Left kidney (tissue), 2 donors: ENCODE results near the gene TXNIP. TPM values are rescaled to one million over a fixed set of nuclear protein-coding genes. Genes with fewer than 3 reads are reported as not detected.

Source experiments
- DNase-seq: peaks from one replicate; pipeline ENCODE4 v3.0.0-alpha.2; 2013
- polyA plus RNA-seq: library from polyadenylated mRNA; unstranded; fragments of 120-200 nt; gene quantifications from one replicate; pipeline ENCODE4 v1.2.1, GENCODE V29; 2013; ENCODE audit not compliant: insufficient read length

Gene TXNIP
- polyA plus RNA-seq, 1 donor, result 360 TPM

DNA sequence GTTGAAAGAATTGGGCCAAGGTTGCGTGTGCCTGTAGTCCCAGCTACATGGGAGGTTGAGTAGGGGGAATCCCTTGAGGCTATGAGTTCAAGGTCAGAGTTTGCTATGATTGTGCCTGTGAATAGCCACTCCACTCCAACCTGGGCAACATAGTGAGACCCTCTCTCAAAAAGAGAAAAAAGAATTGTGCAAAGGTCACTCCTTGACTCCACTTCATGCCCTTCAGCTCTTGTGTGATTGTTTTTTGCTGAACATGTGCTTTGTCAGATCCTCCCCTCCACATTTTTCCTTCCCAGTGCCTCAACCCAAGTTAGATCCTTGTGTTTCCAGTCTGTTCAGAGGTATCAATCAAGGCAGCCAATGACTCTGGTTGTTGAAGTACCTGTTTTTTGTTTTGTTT, 8.5 kb downstream of the TXNIP start:
- no peak for DNase-seq

DNA sequence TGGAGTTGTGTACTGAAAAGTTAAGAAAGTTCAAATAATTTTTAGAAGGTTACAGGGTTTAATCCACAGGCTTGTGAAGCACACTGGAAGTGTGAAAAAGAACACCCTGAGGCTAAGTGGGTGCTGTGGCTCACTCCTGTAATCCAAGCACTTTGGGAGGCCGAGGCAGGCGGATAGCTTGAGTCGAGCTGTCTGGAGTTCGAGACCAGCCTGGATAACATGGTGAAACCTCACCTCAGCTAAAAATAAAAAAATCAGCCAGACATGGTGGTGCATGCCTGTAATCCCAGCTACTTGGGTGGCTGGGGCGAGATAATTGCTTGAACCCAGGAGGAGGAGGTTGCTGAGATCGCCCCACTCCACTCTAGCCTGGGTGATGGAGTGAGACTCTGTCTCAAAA, 9.8 kb downstream of the TXNIP start:
- no peak for DNase-seq

DNA sequence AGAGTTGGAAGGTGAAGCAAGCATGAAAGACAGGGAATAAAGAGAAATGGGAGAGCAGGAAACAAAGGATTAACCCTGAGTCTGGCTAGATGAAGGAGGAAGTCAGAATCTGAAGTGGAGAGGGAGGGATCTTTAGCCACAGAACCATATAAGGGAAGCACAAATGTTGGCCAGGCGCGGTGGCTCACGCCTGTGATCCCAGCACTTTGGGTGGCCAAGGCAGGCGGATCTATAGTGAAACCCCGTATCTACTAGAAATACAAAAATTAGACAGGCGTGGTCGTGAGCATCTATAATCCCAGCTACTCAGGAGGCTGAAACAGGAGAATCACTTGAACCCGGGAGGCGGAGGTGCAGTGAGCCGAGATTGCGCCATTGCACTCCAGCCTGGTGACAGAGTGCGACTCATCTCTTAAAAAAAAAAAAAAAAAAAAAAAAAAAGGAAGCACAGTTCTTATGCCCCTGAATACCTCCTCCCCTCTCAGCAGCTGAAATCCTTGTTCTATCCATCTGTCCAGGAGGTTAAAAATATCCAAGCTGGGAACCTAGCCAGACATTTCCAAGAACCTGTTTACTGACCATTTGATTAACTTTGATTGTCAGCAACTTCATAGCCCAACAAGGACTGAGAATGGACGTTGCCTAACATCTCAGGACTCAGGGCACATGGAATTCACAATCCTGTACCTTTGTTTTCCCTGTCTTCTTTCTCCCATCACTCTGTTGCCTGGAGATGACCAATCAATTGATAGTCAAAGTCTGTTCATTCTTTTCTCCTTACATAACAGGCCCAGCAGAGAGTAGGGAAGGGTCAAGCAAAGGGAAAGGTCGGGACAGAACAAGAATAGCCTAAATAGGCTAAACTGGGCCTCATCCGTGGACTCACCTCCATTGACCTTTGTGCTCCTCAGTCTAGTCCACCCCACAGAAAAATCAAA, 10.6 kb downstream of the TXNIP start:
- no peak for DNase-seq

DNA sequence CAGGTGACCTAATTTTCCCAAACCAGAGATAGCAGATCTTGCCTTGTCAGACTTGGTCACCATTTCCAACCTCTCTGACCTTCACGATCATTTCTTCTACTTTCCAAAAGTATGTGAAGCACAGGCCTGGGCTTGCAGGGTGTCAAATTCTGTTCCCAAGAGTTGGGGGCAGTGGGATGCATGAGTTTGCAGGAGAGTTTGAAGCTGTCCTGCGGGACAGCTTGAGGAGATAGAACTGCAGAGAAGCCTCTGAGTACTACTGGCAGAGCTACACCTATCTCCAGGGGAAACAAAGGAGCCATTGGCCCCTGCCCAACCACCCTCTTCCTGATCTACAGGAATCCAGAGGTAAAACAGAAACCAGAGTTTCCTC, 11.3 kb downstream of the TXNIP start:
- no peak for DNase-seq

DNA sequence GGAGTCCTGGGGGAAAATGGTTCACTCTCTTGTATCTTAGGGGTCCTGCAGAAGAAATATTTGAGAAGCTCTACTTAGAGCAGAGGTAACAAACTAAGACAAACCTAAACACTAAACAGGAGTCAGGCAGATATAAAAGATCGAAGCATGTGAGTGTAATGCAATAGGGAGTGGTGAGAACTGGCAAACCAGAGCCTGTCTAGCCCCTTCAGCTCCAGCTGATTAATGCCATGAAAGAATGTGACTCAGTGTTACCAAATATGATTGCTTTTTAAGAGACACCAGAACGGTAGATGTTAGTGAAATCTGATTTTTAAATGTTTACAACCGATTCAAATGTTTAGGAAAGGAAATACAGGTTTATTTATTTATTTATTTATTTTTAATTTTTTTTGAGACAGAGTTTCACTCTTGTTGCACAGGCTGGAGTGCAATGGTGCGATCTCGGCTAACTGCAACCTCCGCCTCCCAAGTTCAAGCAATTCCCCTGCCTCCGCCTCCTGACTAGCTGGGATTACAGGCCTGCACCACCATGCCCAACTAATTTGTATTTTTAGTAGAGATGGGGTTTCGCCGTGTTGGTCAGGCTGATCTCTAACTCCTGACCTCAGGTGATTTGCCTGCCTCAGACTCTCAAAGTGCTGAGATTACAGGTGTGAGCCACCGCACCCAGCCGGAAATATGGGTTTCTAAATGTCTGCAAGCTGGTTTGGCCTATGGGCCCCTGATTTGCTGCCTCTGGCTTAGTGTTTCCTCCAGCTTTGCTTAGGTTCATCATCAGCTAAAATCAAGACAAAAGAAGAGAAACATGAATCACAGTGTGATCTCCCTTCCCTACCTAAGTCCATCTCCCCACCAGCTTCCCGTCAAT, 12.2 kb downstream of the TXNIP start:
- DNase-seq, result no peak

DNA sequence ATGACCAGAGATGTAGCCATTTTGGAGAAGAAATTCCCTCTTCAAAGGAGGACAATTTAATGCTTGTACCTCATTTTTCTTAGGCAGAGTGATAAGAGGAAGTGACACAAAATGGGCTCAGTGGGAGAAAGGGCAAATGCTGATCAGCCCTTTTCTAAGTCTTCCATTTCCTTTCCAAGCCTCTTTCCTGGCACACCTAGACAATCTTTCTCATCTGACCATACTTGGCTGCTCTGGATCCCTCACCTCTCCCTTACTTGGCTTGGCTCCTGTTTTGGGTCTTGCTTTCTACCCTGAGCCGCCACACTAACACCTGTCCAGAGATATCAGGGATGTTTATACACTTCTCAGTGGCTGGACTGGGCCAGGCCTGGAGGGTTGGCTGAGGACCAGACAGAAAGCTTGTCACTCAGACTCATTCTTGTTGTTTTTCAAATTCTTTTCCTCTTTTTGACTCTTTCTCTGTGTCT, 13.1 kb downstream of the TXNIP start:
- no peak for DNase-seq

DNA sequence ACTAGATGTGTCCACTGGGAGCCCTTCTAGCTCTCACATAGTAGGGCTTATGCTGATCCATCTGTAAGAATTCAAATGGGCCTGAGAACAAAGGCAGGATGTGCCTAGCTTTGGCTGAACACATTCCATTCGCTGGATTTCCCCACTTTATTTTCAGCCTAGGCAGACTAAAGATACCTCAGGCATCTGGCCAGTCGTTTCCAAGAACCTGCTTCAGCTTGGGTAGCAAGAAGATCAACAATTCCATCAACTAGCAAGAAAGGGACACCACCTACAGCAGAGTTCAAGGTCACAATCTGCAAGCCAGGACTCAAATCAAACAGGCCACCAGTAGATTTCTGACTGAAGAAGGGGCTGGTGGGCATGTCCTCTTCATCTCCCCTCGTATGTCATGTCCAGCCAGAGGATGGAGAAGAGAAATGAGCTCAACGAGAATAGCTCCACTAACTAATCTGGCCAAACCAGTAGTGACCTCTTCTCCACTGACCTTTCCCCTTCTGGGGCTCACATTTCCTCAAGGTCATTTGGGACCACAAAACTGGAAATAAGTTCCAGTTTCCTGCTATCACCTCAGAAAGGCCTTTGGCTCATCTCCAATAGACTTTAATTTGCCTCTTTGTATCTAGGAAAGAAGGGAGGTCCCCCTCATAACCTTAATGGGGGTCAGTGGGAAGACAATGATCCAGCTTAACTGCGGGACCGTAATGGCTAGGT, 14.2 kb downstream of the TXNIP start:
- DNase-seq, result no peak

DNA sequence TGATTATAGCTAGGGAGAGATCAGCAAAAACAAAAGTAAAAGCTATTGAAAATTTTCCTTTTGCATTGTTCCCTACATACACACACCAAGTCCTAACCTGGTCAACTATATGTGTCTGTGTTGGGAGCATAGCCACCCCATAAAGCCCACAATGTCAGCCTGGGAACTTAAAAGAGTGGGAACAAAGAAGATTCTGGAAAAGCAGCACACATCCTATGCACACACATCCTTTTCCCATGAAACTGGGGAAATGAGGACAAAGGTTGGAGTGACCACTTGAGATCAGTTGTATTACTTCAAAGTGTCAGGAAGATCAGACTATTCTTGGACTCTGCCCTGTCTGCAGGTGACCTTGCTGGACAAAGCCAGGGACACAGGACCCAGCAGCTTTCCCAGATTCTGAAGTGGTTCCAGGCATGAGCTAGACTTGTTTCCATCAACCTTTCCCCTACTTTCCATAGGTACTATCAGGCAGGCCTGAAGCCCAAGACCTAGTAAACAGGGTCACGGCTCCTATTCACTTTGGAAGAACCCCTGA, 15.9 kb downstream of the TXNIP start:
- no peak for DNase-seq

DNA sequence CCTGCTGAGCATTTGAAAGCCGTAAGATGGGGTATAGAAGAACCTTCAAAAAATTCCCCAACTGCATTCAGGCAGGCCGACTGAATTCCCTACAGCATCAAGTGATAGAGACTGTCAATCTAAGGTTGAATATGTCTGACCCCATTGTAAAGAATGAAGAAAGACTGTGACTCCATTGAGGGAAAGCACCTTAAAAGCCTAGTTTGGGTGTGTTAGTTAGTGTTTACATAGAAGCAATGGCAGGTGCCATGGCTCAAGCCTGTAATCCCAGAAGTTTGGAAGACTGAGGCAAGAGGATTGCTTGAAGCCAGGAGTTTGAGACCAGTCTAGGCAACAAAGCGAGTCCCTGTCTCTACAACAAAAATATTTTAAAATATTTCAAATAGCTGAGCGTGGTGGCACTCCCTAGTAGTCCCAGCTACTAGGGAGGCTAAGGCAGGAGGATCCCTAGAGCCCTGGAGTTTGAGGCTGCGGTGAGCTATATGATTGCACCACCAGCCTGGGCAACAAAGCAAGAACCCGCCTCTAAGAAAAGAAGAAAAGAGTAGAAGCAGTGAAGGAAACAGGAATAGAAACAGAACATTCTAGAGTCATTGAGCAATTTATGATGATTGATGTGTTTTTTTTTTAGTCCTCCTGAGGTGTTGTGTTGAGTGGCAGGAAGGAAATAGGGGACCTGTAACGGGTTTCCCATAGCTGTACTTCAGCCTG, 16.5 kb downstream of the TXNIP start:
- no peak for DNase-seq

DNA sequence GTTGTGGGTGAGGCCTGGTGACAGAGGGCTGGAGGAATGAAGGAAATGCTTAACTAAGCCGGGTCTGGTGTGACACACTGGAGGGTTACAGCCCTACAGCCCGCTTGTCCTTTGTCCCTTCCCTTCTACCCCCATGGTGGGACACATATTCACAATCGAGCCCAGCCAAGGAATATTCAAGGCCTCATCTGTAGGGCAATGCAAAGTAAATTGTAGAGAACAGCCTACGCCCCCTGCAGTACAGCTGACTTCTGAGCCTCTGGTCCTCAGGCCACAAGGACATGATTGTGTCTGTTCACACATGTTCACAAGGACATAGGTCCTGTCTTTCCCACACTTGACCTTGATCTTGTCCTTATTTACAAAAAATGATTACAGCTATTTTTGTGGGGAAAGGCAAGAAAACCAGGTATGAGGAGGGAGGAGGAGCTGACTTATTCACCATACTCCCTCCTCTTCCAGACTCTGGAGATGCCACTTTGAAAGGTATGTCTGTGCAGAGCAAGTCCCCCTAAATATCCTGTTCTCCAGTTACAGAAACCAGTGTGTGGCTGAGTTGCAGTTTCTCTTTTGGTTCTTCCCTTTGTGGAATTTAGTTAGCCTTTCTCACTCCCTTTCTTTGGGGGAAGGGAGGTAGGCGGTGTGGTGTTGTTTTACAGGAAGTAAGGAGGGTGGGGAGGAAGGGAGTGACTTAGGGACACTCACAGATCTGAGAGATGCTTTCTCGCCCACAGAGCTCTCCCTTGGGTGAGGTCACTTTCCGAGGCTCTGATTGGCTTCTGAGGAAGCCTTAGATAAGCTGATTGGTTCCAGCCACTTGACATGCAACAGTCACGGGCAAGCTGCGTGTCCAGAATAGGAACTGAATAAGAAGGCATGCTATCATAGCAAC, 17.3 kb downstream of the TXNIP start:
- DNase-seq, result peak; percentile 98

DNA sequence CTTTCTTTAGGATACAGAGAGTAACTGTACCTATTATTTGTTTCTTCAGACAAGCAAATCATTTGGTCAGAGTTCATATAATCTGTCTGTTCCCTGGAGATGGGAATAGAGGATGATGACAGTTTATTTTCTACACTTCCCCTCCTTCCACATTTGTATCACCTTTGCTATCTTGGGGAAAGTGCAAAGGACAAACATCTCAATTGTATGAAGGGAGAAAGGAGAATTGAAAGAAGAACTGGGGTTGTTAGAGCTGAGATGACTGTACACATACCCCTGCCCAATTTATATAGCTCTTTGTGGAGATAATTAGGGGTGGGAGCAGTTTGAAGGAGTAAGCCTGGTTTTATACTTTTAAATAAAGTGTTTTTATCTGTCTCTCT, 17.9 kb downstream of the TXNIP start:
- no peak for DNase-seq

DNA sequence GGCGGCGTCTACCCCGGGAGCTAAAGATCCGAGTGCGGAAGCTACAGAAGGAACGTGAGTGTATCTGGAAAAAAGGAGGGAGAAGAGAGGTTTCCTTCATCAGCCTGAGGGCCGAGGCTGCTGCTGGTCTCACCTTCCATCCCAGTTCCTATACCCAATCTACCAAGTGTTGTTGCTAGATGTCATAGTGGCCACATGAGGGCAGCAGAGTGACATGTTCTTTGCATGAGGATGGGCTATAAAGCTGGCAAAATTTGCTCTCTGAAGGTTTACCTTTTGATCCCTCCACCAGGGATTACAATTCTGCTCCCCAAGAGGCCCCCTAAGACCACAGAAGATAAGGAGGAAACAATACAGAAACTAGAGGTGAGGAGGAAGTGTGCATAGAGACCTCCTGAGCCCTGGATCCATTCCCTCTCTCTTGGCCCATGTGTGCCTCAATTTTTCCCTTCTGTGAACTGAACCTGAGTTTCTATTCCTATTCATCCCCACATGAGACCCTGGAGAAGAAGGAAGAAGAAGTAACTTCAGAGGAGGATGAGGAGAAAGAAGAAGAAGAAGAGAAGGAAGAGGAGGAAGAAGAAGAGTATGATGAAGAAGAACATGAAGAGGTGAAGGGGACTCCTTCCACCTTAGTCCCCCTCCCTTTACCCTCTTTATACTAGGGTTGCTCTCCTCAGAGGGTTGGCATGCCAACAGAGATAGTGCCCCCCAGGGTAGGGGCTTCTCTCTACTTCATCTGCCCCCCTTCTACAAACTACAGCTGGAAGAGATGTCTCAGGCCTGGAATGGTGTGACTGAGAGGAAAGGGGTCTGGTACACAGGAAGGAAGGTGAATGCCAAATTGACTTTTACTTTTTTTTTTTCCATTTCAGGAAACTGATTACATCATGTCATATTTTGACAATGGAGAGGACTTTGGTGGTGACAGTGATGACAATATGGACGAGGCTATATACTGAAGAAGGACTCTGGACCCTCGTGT, 18.6 kb downstream of the TXNIP start:
- DNase-seq, result peak; percentile 82

DNA sequence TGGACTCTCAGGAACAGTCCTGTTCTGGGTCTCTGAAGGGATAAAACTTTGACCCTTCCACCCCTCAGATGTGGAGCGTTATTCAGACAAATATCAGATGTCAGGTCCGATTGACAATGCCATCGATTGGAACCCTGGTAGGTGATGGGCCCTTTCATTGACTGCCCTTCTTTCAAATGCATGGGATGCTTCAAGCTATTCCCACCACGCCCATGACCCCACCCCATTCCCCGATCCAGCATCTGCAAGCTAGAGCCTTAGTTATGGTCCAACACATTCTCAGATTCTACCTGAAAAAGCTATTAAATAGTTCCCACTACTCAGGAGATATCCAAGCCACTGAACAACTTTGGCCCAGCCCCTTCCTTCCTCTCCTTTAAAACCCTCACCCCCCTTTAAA, 19.4 kb downstream of the TXNIP start:
- no peak for DNase-seq

DNA sequence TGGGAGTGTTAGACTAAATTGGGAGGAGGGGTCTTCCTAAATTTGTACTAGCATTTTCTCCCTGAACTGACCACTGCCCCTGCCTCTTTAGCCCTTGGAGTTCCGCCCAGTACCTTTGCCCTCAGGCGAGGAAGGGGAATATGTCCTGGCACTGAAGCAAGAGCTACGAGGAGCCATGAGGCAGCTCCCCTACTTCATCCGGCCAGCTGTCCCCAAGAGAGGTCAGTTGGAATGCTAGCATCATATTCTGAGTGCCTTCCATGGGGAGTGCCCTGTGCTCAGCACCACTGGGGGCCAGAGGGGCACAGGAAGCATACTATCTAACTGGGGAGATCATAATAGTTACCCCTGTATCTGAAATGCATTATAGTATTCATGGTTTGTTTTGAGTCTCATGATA, 21.2 kb downstream of the TXNIP start:
- no peak for DNase-seq

DNA sequence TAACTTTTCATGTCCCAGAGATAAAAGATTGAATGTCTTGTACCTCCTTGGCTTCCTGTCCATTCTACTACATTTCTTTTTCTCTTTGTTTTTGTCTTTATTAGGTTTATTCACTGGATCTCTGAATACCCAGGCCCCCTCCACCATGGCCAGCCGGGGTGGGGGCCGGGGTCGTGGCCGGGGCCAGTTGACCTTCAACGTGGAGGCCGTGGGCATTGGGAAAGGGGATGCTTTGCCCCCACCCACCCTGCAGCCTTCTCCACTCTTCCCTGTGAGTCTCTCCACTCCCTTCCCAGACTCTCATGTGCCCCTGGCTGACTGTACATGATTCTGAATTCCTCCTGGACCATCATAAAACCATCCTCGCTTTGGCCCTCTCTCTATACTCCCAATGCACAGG, 21.7 kb downstream of the TXNIP start:
- no peak for DNase-seq

DNA sequence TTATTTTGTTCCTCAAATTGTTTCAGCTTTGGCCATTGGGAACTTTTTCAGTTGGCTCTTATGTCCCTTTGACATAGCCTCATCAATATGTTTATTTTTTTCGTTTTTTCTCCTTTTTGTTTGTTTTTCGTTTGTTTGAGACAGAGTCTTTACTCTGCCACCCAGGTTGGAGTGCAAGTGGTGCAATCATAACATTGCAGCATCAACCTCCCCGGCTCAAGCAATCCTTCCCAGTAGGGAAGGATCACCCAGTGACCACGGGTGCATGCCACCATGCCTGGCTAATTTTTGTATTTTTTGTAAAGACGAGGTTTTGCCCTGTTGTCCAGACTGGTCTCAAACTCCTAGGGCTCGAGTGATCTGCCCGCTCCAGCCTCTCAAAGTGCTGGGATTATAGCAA, 23.8 kb downstream of the TXNIP start:
- DNase-seq, result no peak

DNA sequence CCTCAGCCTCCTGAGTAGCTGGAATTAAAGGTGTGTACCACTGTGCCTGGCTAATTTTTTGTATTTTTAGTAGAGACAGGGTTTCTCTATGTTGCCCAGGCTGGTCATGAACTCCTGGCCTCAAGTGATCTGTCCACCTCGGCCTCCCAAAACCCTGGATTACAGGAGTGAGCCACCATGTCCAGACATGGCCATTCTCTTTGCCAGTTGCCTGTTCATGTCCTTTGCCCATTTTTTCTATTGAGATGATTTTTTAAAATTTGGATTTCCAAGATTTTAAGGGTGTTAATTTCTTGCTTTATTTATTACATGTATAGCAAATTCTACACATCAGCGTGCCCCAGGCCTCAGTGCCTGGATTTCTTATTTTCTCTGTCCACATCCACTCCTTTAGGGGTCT, 29.1 kb downstream of the TXNIP start:
- no peak for DNase-seq

DNA sequence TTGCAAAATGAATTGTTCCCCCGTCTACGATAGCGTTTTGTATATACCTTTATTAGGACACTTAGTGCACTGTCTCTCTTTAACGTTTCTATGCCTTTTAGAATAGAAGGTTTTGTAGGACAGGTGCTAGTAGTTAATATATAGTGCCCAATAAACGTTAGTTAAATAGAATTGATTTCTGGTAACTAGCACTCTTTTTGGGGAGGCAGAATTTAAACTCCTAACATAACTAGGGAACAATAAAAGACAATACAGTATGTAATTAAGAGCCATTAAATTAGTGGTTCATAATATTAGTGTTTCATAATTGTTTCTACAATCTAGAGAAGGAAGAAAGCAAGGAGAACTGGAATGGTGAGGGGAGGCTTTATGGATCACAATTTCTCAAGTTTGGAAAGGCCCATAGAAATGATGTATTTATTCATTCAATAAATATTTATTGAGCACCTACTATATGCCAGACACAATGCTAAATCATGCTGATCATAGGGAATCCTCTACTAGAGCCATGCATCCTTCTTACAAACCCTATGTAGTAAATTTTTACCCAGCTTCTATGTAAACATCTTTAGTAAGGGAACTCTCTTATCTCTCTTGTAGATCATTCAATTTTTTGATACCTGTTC, 31.1 kb downstream of the TXNIP start:
- DNase-seq, result no peak
